Fibroblast of villous mesenchyme (primary cell): Measurements from ENCODE around the gene ITGB2. TPM values are rescaled to one million over a fixed set of nuclear protein-coding genes. Genes with fewer than 3 reads are reported as not detected.

ENCODE experiments used
- DNase-seq: peaks from one replicate; pipeline ENCODE4 v3.0.0-alpha.2; 2010; ENCODE audit warnings: low read depth
- H3K4me3 ChIP-seq: 2 replicates; pipeline ENCODE4 v1.5.1; 2011; ENCODE audit warnings: low read depth, mild to moderate bottlenecking, low read length
- CTCF ChIP-seq: IDR thresholded peaks from 2 replicates; pipeline ENCODE4 v1.5.1; 2012; ENCODE audit warnings: low read depth, mild to moderate bottlenecking, low read length; ENCODE audit not compliant: insufficient read depth
- total RNA-seq: library from RNA; depleted of rRNA; stranded (reverse); fragments of >200 nt; gene quantifications from 2 replicates; pipeline ENCODE4 v1.2.3, GENCODE V29; 2012

ITGB2 gene
- total RNA-seq, 1 donor: 0.43 TPM

DNA sequence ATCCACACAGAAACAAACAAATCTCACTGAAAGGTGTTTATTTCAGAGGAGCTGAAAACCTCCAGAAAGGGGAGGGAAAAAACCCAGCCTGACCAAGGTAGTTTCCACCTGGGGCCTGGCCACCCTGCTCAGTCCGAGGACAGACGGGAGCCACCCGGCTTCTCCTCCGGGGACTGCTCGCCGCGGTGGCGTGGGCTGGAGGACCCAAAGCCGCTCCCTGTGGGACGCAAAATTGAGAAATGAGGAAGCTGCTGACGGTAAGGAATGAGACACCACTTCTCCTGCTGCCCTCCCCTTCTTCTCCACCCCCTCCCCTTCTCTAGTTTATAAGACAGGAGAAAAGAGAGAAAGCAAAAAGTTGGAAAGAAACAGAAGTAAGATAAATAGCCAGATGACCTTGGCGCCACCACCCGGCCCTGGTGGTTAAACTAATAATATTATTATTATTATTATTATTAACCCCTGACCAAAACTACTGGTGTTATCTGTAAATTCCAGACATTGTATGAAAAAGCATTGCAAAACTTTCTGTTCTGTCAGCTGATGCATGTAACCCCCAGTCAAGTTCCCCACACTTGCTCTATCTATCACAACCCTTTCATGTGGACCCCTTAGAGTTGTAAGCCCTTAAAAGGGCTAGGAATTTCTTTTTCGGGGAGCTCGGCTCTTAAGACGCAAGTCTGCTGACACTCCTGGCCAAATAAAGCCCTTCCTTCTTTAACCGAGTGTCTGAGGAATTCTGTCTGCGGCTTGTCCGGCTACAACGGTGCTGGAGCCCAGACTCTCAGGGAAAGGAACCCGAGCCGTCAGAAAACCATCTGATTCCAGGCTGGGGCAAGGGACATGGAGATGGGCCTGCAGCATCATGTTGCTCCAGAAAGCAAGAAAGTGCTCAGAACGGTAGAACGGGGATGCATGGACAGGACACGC, 12.5 kb downstream of the ITGB2 start:
- no peak for TF ChIP-seq CTCF
- peak; percentile 47 for DNase-seq
- peak overlapping the region; percentile 15 for H3K4me3 ChIP-seq

- no peak for TF ChIP-seq CTCF
- no peak overlapping the region for H3K4me3 ChIP-seq
- no peak for DNase-seq
Measured at GRCh38 chr21:44907225-44907965, 13.3 kb downstream of the ITGB2 start.

- no peak overlapping the region for H3K4me3 ChIP-seq
- no peak for DNase-seq
- TF ChIP-seq CTCF: no peak
Measured at GRCh38 chr21:44905728-44906090, 15.0 kb downstream of the ITGB2 start.

GRCh38 chr21:44905016-44905727, 15.5 kb downstream of the ITGB2 start:
- no peak for DNase-seq
- TF ChIP-seq CTCF: no peak
- H3K4me3 ChIP-seq: no peak overlapping the region

GRCh38 chr21:44904141-44904923, 16.4 kb downstream of the ITGB2 start:
- no peak for DNase-seq
- no peak for TF ChIP-seq CTCF
- H3K4me3 ChIP-seq: no peak overlapping the region

DNA sequence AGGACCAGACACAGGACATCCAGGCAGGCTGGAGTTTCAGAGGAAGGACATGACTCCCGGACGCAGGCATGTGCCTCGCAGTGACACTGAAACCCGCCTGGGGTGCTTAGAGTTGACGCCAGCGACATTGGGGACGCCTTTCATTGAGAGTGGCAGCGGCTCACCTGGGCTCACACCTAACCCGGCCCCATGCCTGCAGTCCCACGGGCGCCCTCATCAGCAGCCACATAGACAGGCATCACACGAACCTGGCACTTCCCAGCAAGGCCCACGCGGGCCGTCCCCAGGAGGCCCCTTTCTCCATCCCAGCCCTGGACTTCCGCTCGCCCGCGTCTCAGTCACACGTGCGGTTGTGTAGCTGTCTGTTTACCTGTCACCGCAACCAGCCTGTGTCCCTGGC, 17.0 kb downstream of the ITGB2 start:
- no peak for TF ChIP-seq CTCF
- no peak overlapping the region for H3K4me3 ChIP-seq
- no peak for DNase-seq
